DMS153 treated with DMSO at 0.1 percent for 48 hours (cell line): ENCODE results near the gene MBIP.

Experiments
- DNase-seq: peaks from one replicate; lab custom pipeline; 2025; ENCODE audit not compliant: unreplicated experiment; lab: John Stamatoyannopoulos, UW

MBIP gene

DNA sequence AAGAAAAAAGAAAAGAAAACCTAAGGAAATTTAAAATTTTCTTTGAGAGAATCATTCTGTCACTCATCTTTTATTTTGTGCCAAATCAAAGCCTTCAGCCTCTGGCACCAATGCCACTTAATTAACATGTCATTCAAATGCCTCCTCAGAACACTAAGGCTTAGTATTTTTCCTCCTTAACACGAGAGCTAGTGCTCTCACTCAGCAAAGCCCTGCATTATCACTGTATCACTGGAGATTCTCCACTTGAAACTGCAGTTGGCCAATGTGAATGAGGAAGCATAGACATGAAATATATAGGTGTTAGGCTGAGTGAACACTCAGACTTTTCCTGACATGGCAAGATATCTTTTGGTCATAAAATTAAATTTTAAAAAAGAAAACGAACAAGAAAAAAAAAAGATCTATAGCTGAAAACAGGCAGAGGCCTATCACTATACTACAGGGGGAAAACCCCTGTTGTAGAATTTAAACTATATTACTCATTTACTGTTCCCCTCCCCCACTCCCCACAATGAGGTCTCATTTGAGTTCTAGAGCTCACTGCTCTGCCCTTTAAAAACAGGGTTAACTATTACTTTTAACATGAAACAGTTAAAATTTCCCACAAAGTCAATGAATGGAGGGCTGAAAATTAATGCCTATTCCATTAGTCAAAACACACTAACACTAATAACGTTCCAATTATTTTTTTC, 5.1 kb downstream of the MBIP start:
- DNase-seq: peak; percentile 20

DNA sequence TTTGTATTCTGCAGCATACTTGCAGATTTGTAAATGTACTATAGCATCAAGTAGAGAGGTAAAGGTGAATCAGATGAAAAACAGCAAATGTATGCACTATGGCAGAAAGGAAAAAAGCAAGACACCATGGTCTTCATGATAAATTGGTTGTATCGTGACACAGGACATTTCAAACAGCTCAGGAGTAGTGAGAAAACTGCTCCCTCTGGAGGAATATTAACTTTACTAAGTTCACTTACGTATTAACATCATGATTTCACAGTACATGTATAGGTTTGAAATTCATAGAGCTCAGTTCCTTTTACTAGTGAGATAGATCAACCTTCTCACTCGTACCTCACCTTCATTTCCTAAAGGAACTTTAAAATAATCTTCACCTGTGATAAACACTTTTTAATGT, 6.5 kb downstream of the MBIP start:
- DNase-seq: no peak

DNA sequence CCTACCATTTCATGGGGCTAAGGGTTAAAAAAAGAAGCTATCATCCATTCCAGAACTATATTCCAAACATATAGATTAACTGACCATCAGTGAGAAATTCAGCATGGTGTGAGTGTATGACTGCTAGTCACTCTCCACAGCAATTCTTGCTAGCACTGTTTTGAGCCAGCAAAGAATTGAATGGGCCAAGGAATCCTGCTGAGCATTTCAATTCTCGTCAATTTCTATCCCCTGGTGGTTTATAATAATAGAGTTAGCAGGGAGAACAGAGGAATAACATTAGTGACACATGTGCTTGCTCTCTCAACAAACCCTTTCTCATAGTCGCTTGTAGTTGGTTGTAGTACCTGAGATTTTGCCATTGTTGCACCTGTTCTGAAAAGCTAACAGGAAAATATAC, 7.2 kb downstream of the MBIP start:
- no peak for DNase-seq

DNA sequence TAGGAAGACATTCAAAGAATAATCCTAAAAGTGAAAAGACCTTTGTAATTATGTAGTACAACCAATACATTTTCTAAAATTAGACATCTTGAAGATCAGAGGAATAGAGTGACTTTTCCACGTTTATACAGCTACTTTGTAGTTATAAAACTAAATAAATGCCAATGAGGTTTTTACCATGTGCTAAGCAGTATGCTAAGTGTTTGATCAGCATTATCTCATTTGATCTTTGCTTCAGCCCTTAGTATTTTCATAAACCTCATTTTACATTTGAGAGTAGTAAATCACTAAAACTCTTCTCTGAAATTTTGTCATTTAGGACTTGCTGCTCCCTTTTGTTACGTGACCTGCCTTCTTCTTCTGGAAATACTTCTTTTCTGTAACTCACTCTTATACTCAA, 13.6 kb downstream of the MBIP start:
- no peak for DNase-seq

GRCh38 chr14:36304895-36305294, 15.5 kb downstream of the MBIP start:
- DNase-seq: no peak

DNA sequence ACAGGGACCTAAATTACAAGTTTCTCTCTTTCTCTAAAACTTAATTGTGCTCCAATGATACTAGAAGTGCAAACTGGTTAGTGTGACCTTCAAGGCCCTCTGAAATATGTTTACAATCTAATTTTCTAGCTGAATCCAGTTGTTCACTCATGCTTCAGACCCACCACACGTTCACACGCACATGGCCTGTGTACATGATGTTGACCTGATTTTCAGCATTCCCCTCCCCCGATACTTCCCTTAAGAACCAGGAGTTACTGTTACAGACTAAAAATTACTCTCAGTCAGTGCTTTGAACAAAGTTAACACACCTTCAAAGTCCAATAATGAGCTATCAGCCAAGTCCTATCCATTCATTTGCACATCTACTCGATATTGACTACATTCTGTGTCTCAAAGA, 16.5 kb downstream of the MBIP start:
- no peak for DNase-seq

DNA sequence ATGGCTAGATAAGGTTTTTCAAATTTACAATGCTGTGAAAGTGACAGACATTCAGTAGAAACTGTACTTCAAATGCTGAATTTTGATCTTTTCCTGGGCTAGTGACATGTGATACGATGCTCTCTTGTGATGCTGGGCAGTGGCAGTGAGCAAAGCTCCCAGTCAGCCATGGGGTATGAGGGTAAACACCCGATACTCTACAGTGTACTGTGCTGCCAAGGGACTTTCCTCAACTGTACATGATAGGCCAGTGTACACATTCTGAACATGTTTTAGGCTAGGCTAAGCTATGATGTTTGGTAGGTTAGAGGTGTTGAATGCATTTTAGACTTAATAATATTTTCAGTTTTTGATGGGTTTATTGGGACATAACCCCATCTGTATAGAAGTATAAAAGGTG, 17.6 kb downstream of the MBIP start:
- no peak for DNase-seq

DNA sequence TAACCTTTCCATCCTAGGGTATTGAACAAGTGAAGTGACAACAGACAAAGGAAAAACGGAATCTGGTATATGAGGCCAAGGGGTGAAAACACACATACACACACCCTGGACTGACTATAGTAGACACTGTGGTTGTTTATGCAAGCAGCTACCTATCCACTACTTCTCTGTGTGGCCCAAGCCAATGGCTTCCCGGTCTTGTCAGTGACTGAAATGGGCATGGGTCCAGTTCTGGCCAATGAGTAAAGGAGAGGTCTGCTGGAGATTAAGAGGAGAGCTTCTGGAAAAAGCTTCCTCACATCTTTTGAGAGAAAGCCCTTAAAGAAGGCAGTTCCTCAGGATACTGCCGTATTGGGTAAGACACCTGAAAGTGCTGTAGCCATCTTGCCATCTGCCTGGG, 19.3 kb downstream of the MBIP start:
- no peak for DNase-seq

DNA sequence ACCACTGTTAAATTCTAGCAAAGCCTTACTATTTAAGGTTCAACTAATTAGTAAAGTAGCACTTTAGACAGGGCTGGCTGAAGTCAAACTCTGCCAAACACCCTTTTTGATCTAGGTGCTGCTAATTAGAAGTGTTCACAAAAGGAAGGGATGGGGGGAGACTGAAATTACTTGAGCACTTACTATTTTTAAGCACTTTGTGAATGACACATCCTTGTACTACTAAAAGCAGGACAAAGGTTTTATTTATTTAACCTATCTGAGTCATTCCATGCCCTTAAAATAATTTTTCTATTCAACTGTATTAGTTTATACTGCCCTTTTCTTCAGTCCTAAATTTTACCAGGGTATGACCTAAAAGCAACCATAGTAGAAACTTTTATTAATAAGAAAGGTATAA, 20.1 kb downstream of the MBIP start:
- no peak for DNase-seq

- DNase-seq: no peak
Measured at GRCh38 chr14:36295642-36296627, 24.5 kb downstream of the MBIP start.

DNA sequence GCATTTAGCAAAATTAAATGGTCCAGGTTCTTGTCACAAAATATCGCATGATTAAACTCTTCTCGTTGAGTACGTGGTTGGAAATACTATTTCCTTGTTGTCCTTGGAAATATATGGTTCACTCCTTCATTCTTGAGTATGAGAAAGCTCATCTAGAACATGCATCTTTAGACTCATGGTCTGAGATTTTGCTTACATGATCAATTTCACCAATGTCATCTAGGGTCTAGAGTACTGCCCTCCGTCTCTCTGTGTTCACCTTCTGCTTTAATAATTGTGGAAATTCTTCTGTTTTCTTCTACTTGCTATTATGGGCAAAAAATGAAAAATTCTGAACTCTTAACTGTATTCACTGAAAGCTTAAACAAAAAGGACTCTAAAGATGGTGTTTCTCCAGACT, 25.9 kb downstream of the MBIP start:
- DNase-seq: no peak

DNA sequence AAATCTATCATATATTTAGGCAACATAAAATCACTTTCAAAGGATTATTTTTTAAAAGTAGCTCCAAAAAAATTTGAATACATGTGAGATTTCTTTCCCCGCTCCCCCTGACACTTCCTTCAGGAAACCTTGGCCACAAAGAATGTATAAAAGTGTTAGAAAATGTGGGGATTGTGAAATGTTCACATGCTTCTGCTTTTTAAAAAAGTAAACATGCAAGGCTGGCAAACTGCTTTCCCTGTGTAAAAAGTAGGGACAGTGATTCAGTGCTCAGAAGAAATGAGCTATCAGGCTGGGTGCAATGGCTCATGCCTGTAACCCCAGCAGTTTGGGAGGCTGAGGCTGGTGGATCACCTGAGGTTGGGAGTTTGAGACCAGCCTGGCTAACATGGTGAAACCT, 26.6 kb downstream of the MBIP start:
- no peak for DNase-seq

- no peak for DNase-seq
Measured at GRCh38 chr14:36289954-36290353, 30.5 kb downstream of the MBIP start.

- no peak for DNase-seq
Measured at GRCh38 chr14:36288496-36288895, 31.9 kb downstream of the MBIP start.

DNA sequence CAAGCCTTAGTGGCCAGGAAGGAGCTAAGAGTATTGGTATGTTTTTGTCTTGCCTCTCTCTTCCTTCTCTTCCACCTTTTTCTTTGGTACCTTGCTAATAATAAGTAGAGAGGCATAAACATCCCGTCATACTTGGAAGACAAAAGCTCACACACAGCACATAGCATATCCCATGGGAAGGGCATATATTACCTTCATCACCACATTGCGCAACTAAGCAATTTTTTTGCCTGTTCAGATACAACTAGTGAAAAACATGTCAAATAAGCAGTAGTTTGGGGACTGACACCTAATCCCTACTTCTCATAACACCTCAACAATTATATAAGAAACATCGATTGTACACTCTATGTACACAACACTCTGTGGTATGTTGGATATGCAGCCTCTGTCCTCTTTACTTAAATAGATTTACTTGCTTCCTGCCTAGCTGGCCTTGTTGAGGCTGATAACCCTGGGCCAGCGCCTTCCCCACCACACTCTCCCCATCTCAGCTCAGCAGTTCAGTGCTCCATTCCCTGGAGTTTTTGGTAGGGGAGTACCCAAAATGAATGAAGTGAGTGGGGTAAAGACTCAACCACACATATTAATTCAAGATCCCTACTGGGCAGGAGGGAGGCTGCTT, 35.4 kb downstream of the MBIP start:
- no peak for DNase-seq

- no peak for DNase-seq
Measured at GRCh38 chr14:36281309-36281708, 39.1 kb downstream of the MBIP start.

DNA sequence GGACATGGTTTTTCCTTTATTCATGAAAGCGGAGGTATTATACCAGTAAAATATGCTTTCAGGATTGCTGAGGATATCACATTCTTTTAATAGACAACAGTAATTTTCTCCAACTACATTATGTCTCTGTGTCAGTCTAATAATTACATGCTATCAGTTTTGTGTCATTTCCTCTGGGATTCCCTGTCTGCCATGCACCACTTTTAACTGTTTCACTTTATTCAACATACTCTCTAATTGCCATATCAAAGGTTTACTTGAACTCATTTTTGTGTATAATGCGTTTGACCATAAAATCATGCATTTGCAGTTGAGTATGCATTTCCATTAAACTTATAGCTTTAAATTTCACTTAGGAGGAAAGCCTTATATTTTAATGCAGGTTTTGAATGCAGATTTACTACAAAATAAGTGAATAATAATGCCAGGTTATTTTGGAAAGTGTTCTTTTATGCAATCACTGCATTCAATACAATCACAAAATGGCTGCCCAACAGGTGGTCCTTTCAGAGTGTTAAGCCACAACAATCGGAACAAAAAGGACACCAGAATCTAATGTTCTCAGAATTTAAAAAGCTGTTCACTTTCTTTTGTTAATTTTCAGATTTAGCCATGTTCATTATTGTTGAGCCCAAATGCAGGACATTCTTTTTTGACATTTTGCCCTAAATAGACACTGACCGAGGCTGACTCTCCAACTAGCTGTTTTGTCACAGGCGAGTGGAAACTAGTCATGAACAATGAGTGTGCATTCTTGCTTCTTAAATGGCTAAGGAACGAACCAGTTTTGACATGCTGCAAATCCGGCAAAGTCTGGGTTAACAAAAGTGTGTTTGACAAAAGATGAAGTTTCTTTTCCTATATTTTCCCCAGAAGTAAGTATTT, 40.9 kb downstream of the MBIP start:
- DNase-seq: no peak

- no peak for DNase-seq
Measured at GRCh38 chr14:36275741-36276140, 44.7 kb downstream of the MBIP start.

- DNase-seq: no peak
Measured at GRCh38 chr14:36271939-36272907, 48.2 kb downstream of the MBIP start.

DNA sequence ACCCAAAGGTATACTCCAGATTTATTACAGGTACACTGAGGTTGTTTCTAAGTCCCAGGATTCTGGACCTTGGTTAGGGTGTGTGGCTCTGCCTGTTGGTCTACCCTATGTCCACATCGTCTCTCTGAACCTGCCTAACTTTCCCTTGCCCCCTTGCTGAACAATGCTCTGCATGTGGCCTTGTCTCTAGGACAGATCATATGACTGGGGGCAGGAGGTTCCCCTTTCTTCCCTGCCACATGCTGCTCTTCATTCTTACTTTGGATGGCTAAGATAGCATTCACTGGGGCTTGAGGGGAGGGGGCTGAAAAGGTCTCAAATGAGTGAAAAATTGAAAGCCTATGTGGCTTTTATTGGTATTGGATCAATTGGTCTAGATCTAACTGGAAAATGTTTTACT, 49.2 kb downstream of the MBIP start:
- DNase-seq: no peak
